MCF 10A (cell line): ENCODE data around the gene IL32. TPM values are rescaled to one million over a fixed set of nuclear protein-coding genes. Genes with fewer than 3 reads are reported as not detected.

Experiments used
- BruUV-seq: library from RNA; stranded (reverse); fragments of 400-500 nt; replicated peaks from 2 replicates; lab custom pipeline; 2021; lab: Mats Ljungman, UMichigan
- CTCF ChIA-PET: fragments of 300-600 bp; sonication (Branson Sonifier 250); formaldehyde crosslinking; extraction: SDS; loops from one replicate; lab custom pipeline; 2021; ENCODE audit warnings: antibody characterized with exemption, inconsistent platforms; lab: Yijun Ruan, JAX
- POLR2A ChIA-PET: fragments of 300-600, 350-650 bp; sonication (Branson Sonifier 250); formaldehyde crosslinking; extraction: SDS; loops from one replicate; lab custom pipeline; 2020; ENCODE audit warnings: antibody characterized with exemption, inconsistent platforms; lab: Yijun Ruan, JAX
- DNase-seq: peaks from one replicate; pipeline ENCODE4 v3.0.0-alpha.2; 2018; ENCODE audit not compliant: unreplicated experiment
- H3K27ac Mint-ChIP-seq: one replicate; pipeline ENCODE4 v1.8.0; 2022; ENCODE audit warnings: mild to moderate bottlenecking, low read depth, mixed read lengths; ENCODE audit not compliant: unreplicated experiment
- H3K27me3 Mint-ChIP-seq: one replicate; pipeline ENCODE4 v1.8.0; 2022; ENCODE audit warnings: mixed read lengths; ENCODE audit not compliant: insufficient read depth, unreplicated experiment
- H3K36me3 Mint-ChIP-seq: one replicate; pipeline ENCODE4 v1.8.0; 2022; ENCODE audit warnings: mild to moderate bottlenecking, moderate library complexity, mixed read lengths; ENCODE audit not compliant: insufficient read depth, unreplicated experiment
- H3K4me1 Mint-ChIP-seq: one replicate; pipeline ENCODE4 v1.8.0; 2022; ENCODE audit warnings: mixed read lengths; ENCODE audit not compliant: insufficient read depth, unreplicated experiment
- H3K4me3 Mint-ChIP-seq: one replicate; pipeline ENCODE4 v1.8.0; 2022; ENCODE audit warnings: mild to moderate bottlenecking, moderate library complexity, mixed read lengths; ENCODE audit not compliant: unreplicated experiment
- H3K9me3 Mint-ChIP-seq: one replicate; pipeline ENCODE4 v1.8.0; 2022; ENCODE audit warnings: mixed read lengths; ENCODE audit not compliant: unreplicated experiment
- intact Hi-C: fragments of 100-400 bp; cut with micrococcal nuclease; formaldehyde crosslinking; loops from 2 replicates; pipeline ENCODE4 v1.14.1; 2022
- total RNA-seq: library from RNA; stranded (reverse); gene quantifications from 2 replicates; pipeline ENCODE4 v1.2.3, GENCODE V29; 2022
- TF ChIP-seq, protein P1 (sequence below): fragments of 200-600 bp; IDR thresholded peaks from one replicate; pipeline ENCODE4 v1.8.0; 2022; ENCODE audit warnings: antibody characterized with exemption, mild to moderate bottlenecking; ENCODE audit not compliant: unreplicated experiment

Gene IL32
- total RNA-seq, 1 experiment from 2014 or later = 29.8 TPM

- intact Hi-C loops = no loop called here
- ChIA-PET POLR2A (interaction anchor here (0.6 to 1.9 kb wide), 5 partner anchors 13 to 134 kb away, joined by 3 to 9 read pairs (median 4); partner anchors contain the start of genes HCFC1R1 and TNFRSF12A), CTCF (interaction anchor here (0.5 to 0.6 kb wide), 2 partner anchors 16 to 253 kb away, joined by 3 read pairs; no protein-coding TSS in a partner anchor)
- no TSS peak for BruUV-seq
- Mint-ChIP-seq H3K4me3 (no peak overlapping the region), H3K9me3 (no peaks in the 10 kb centered on the region), H3K27me3 (peaks cover 64% of the 10 kb centered on the region), H3K27ac (no peak overlapping the region), H3K36me3 (peaks cover 5% of the 10 kb centered on the region), H3K4me1 (no peaks in the 10 kb centered on the region)
- TF ChIP-seq, protein P1, sequence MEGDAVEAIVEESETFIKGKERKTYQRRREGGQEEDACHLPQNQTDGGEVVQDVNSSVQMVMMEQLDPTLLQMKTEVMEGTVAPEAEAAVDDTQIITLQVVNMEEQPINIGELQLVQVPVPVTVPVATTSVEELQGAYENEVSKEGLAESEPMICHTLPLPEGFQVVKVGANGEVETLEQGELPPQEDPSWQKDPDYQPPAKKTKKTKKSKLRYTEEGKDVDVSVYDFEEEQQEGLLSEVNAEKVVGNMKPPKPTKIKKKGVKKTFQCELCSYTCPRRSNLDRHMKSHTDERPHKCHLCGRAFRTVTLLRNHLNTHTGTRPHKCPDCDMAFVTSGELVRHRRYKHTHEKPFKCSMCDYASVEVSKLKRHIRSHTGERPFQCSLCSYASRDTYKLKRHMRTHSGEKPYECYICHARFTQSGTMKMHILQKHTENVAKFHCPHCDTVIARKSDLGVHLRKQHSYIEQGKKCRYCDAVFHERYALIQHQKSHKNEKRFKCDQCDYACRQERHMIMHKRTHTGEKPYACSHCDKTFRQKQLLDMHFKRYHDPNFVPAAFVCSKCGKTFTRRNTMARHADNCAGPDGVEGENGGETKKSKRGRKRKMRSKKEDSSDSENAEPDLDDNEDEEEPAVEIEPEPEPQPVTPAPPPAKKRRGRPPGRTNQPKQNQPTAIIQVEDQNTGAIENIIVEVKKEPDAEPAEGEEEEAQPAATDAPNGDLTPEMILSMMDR = no peak
- DNase-seq = no peak
Observed at GRCh38 chr16:3035289-3035971, 30.0 kb upstream of the IL32 start.

GRCh38 chr16:3035972-3036725, 29.3 kb upstream of the IL32 start:
- no peak overlapping the region for H3K4me3 Mint-ChIP-seq
- ChIA-PET POLR2A (interaction anchor here (0.6 to 1.9 kb wide), 5 partner anchors 14 to 786 kb away, joined by 3 to 9 read pairs (median 4); partner anchors contain the start of genes HCFC1R1 and TNFRSF12A), CTCF (interaction anchor here (0.5 to 0.9 kb wide), 3 partner anchors 9 to 254 kb away, joined by 3 read pairs; no protein-coding TSS in a partner anchor)
- H3K36me3 Mint-ChIP-seq = no peaks in the 10 kb centered on the region
- TF ChIP-seq, protein P1 = no peak
- BruUV-seq = no TSS peak
- no peak overlapping the region for H3K27ac Mint-ChIP-seq
- H3K9me3 Mint-ChIP-seq = no peaks in the 10 kb centered on the region
- intact Hi-C loops = no loop called here
- H3K27me3 Mint-ChIP-seq = peaks cover 64% of the 10 kb centered on the region
- H3K4me1 Mint-ChIP-seq = no peaks in the 10 kb centered on the region
- DNase-seq = no peak

DNA sequence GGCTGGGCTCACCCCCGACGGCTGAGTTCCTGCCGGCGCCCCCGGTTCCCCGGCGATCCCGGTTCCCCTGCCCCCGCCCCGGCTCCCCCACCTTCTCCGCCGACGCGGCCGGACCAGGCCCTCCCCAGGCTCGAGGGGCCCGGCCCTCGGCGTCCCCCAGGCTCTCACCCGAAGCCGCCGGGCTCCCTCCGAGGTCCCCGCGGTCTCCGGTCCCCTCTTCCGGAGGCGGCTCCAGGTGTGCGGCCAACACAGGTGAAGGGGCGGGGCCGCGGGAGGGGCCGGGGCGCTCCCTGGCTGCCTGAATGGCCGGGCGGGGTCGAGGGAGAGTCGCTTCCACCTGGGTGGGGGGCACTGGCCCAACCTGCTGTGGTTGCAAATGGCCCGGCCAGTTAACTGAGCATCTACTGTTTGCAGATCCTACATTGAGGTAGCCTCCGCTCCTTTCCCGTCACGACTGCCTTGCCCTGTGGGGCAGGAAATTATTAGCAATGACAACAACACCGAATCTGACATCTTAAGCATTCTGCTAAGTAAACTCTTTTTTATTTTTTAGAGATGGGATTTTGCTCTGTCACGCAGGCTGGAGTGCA, 28.6 kb upstream of the IL32 start, which contains the start of gene BICDL2:
Gene BICDL2 (minus strand): TSS at position 219 of the 590 bp plus-strand sequence. CDS start 1,448 bp downstream, outside the sequence.
- BruUV-seq = no TSS peak
- H3K27me3 Mint-ChIP-seq = peaks cover 64% of the 10 kb centered on the region
- H3K27ac Mint-ChIP-seq = no peak within 1 kb of the TSS
- no peaks in the 10 kb centered on the region for H3K36me3 Mint-ChIP-seq
- CTCF ChIA-PET = interaction anchor here (0.7 to 1.5 kb wide), 4 partner anchors 9 to 59 kb away, joined by 3 to 5 read pairs (median 3); no protein-coding TSS in a partner anchor
- POLR2A ChIA-PET = interaction anchor here (0.7 to 2.6 kb wide), 2 partner anchors 16 to 785 kb away, joined by 3 to 15 read pairs; partner anchors contain the start of gene TNFRSF12A
- H3K4me1 Mint-ChIP-seq = no peaks in the 10 kb centered on the region
- intact Hi-C loops = no loop called here
- no peak for DNase-seq
- no peak within 1 kb of the TSS for H3K4me3 Mint-ChIP-seq
- no peaks in the 10 kb centered on the region for H3K9me3 Mint-ChIP-seq
- TF ChIP-seq, protein P1 = no peak
